ENCODE data around the gene NPM1. TPM values are rescaled to one million over a fixed set of nuclear protein-coding genes. Genes with fewer than 3 reads are reported as not detected.
A peak's percentile ranks its signal among the peaks of the same experiment; 100 is the strongest.

The NPM1 gene
- total and polyA plus RNA-seq, 9 donors, result 953 to 1,914 (median 1,097) TPM

DNA sequence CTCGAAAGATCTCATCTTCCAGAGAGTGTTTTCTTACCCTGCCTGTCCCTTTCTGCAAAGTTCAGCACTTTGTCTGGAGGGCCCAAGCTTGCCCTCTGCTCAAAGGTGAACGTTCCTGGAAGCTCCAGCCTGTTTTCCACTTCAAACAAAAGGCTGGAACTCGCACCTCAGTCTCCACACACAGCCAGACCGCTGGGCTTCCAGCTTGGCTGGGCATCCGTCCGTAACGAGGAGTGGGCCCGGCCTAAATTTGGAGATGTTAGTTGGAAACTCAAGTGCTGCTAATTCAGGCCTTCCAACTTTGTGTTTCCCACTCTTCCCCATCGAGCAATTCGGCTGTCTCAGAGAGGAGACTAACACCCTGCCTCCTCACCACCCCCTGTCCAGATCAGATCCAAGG, 66.9 kb downstream of the NPM1 start:
- peak; percentile 68 for DNase-seq
- 58% methylated on average over 4 of the region's 10 CpGs for WGBS (ENCODE audit: insufficient coverage)
- Histone ChIP-seq H3K9me3 (replicated peaks; ENCODE audit: control insufficient read depth, low read depth, low read length) (no peaks in the 10 kb centered on the region), H3K36me3 (ENCODE audit: control insufficient read depth, insufficient read depth, low read length) (peaks cover 27% of the 10 kb centered on the region), H3K4me1 (ENCODE audit: control insufficient read depth, insufficient read depth, low read length) (peaks cover 11% of the 10 kb centered on the region), H3K27me3 (ENCODE audit: control insufficient read depth, insufficient read depth, low read length) (peaks cover 14% of the 10 kb centered on the region), H3K27ac (ENCODE audit: low read length) (no peak overlapping the region), H3K4me3 (ENCODE audit: low read length) (no peak overlapping the region)

- peaks cover 4% of the 10 kb centered on the region for H3K4me1 ChIP-seq (ENCODE audit: control insufficient read depth, insufficient read depth, low read length)
- peaks cover 19% of the 10 kb centered on the region for H3K27me3 ChIP-seq (ENCODE audit: control insufficient read depth, insufficient read depth, low read length)
- 65% methylated on average over 2 of the region's 2 CpGs for WGBS (ENCODE audit: insufficient coverage)
- H3K4me3 ChIP-seq (ENCODE audit: low read length), result no peak overlapping the region
- peaks cover 27% of the 10 kb centered on the region for H3K36me3 ChIP-seq (ENCODE audit: control insufficient read depth, insufficient read depth, low read length)
- no peak for DNase-seq
- no peak overlapping the region for H3K27ac ChIP-seq (ENCODE audit: low read length)
- no peaks in the 10 kb centered on the region for H3K9me3 ChIP-seq (replicated peaks; ENCODE audit: control insufficient read depth, low read depth, low read length)
Observed at GRCh38 chr5:171455522-171455921, 67.9 kb downstream of the NPM1 start.

- H3K4me1 ChIP-seq (ENCODE audit: control insufficient read depth, insufficient read depth, low read length), result no peaks in the 10 kb centered on the region
- peaks cover 14% of the 10 kb centered on the region for H3K27me3 ChIP-seq (ENCODE audit: control insufficient read depth, insufficient read depth, low read length)
- 88% methylated on average over 18 of the region's 25 CpGs for WGBS (ENCODE audit: insufficient coverage)
- H3K27ac ChIP-seq (ENCODE audit: low read length), result no peak overlapping the region
- no peak for DNase-seq
- no peak overlapping the region for H3K4me3 ChIP-seq (ENCODE audit: low read length)
- no peaks in the 10 kb centered on the region for H3K9me3 ChIP-seq (replicated peaks; ENCODE audit: control insufficient read depth, low read depth, low read length)
- H3K36me3 ChIP-seq (ENCODE audit: control insufficient read depth, insufficient read depth, low read length), result peaks cover 19% of the 10 kb centered on the region
Observed at GRCh38 chr5:171457208-171457981, 69.7 kb downstream of the NPM1 start.

DNA sequence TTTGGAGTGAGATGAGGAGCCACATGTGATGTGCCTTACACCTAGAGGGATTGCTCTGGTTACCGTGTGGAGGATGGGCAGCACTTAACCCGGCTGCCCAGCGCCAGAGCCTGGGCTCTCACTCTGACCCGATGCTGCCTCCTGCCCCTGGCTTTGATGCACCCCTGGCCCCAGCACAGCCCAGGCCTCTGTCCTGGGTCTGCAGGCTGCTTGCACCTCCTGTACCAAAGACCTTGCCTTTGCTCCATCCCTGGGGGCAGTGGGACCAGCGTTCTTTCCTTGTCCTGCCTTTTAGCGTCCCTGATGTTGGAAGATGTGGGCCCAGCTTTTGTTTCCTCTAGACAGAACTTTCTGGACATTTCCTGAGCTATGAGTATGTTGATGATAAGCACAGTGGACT, 72.2 kb downstream of the NPM1 start:
- 69% methylated on average over 4 of the region's 6 CpGs for WGBS (ENCODE audit: insufficient coverage)
- Histone ChIP-seq H3K4me1 (ENCODE audit: control insufficient read depth, insufficient read depth, low read length) (no peaks in the 10 kb centered on the region), H3K9me3 (replicated peaks; ENCODE audit: control insufficient read depth, low read depth, low read length) (no peaks in the 10 kb centered on the region), H3K4me3 (ENCODE audit: low read length) (no peak overlapping the region), H3K27me3 (ENCODE audit: control insufficient read depth, insufficient read depth, low read length) (peaks cover 14% of the 10 kb centered on the region), H3K36me3 (ENCODE audit: control insufficient read depth, insufficient read depth, low read length) (peaks cover 19% of the 10 kb centered on the region), H3K27ac (ENCODE audit: low read length) (no peak overlapping the region)
- no peak for DNase-seq

Other genes with a start within 250 kb of the NPM1 start
- not detected for gene TLX3, start 78.6 kb upstream of the NPM1 start, total RNA-seq
- gene TLX3, start 78.6 kb upstream of the NPM1 start, polyA plus RNA-seq (ENCODE audit: insufficient read depth in 1 of 8, insufficient read length in 8 of 8, low replicate concordance in 1 of 8), result not detected
- 27.8 TPM for gene FGF18, start 31.8 kb downstream of the NPM1 start, total RNA-seq
- 10 to 100 TPM; 12.6 to 25.1 (median 19.1) TPM for gene FGF18, start 31.8 kb downstream of the NPM1 start, polyA plus RNA-seq (ENCODE audit: insufficient read depth in 1 of 8, insufficient read length in 8 of 8, low replicate concordance in 1 of 8)

Data from muscle of leg (tissue), 11 donors.